Measurements from ENCODE around the gene MYO5A. TPM values are rescaled to one million over a fixed set of nuclear protein-coding genes. Genes with fewer than 3 reads are reported as not detected.

Gene MYO5A
- total RNA-seq, 1 donor from 2014 or later = 41.0 TPM

DNA sequence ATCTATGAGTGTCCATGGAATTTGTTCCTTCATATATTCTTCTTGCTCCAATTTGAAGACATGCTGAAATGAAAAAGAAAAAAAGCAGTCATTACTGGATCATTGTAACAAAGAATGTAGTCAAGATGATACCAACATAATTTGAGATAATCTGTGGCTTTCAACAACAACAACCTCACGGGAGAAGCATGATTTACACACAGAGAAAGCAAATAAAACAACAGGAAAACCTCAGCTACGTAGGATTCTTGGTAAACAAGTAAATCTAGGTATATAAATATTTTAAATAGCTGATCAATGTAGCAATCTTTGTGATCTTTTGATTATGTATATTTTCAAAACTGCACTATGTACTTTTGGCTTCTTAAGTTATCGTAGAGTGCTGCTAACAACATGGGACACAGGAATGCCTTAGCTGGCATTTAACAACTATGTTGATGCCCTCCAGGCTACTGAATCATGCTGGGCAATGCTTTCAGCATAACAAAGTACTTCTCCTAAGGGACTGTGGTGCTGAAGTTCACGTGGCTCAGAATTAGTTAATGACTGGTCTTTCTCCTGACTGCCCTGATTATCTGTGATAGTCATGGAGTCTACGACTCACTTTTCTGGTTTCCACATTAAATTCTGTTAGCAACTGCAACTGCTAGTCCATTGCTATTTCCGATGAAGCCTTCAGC, 136.5 kb downstream of the MYO5A start:
- H3K27ac Mint-ChIP-seq (ENCODE audit: unreplicated experiment) = no peak overlapping the region
- no peak overlapping the region for H3K4me3 Mint-ChIP-seq (ENCODE audit: unreplicated experiment)
- peaks cover 15% of the 10 kb centered on the region for H3K4me1 Mint-ChIP-seq (ENCODE audit: low read depth)
- no peaks in the 10 kb centered on the region for H3K9me3 Mint-ChIP-seq (ENCODE audit: low read depth)
- TF ChIP-seq, protein P1, sequence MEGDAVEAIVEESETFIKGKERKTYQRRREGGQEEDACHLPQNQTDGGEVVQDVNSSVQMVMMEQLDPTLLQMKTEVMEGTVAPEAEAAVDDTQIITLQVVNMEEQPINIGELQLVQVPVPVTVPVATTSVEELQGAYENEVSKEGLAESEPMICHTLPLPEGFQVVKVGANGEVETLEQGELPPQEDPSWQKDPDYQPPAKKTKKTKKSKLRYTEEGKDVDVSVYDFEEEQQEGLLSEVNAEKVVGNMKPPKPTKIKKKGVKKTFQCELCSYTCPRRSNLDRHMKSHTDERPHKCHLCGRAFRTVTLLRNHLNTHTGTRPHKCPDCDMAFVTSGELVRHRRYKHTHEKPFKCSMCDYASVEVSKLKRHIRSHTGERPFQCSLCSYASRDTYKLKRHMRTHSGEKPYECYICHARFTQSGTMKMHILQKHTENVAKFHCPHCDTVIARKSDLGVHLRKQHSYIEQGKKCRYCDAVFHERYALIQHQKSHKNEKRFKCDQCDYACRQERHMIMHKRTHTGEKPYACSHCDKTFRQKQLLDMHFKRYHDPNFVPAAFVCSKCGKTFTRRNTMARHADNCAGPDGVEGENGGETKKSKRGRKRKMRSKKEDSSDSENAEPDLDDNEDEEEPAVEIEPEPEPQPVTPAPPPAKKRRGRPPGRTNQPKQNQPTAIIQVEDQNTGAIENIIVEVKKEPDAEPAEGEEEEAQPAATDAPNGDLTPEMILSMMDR (IDR thresholded peaks at IDR 0.05) = no peak
- H3K27me3 Mint-ChIP-seq (ENCODE audit: low read depth) = no peaks in the 10 kb centered on the region
- no peak for DNase-seq (ENCODE audit: low spot score)
- peaks cover 19% of the 10 kb centered on the region for H3K36me3 Mint-ChIP-seq (ENCODE audit: low read depth)

DNA sequence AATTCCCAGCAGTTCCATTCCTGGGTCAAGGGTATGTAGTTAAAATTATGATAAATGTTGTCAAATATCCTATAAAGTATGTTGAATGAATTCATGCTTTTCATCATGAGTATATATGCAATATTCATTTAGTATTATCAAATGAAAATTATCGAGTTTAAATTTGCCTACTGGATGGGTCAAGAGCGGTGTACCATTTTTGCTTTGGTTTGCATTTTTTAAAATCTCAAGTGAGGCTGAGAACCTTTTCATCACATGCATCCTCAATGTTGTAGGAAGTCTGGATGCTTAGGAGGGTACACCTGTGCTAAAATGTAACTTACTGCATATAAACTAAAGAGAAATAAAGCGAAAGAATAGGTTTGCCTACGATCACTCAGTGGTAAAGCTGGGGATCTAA, 137.6 kb downstream of the MYO5A start:
- H3K27me3 Mint-ChIP-seq (ENCODE audit: low read depth) = no peaks in the 10 kb centered on the region
- DNase-seq (ENCODE audit: low spot score) = no peak
- no peaks in the 10 kb centered on the region for H3K9me3 Mint-ChIP-seq (ENCODE audit: low read depth)
- H3K4me1 Mint-ChIP-seq (ENCODE audit: low read depth) = peaks cover 15% of the 10 kb centered on the region
- H3K27ac Mint-ChIP-seq (ENCODE audit: unreplicated experiment) = no peak overlapping the region
- H3K36me3 Mint-ChIP-seq (ENCODE audit: low read depth) = peaks cover 15% of the 10 kb centered on the region
- TF ChIP-seq, protein P1 (IDR thresholded peaks at IDR 0.05) = no peak
- no peak overlapping the region for H3K4me3 Mint-ChIP-seq (ENCODE audit: unreplicated experiment)

DNA sequence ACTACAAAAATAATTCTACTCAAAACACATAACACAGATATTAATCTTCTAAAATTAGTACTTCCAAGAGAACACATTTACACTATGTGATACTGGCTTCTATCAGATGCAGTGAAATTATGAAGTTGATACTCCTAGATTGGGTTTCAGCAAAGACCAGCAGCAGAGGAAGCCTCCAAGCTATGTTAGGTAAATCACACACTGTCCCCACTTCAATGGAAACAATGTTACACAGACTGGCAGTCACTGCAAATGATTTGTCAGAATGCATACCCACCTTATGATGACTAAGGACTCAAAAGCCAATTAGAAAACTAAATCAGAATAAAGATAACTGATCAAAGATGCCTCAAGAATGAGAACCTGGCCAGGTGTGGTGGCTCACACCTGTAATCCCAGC, 143.0 kb downstream of the MYO5A start:
- no peaks in the 10 kb centered on the region for H3K27me3 Mint-ChIP-seq (ENCODE audit: low read depth)
- no peak overlapping the region for H3K27ac Mint-ChIP-seq (ENCODE audit: unreplicated experiment)
- H3K4me3 Mint-ChIP-seq (ENCODE audit: unreplicated experiment) = no peak overlapping the region
- TF ChIP-seq, protein P1 (IDR thresholded peaks at IDR 0.05) = no peak
- H3K4me1 Mint-ChIP-seq (ENCODE audit: low read depth) = peaks cover 13% of the 10 kb centered on the region
- H3K36me3 Mint-ChIP-seq (ENCODE audit: low read depth) = peaks cover 24% of the 10 kb centered on the region
- DNase-seq (ENCODE audit: low spot score) = no peak
- H3K9me3 Mint-ChIP-seq (ENCODE audit: low read depth) = no peaks in the 10 kb centered on the region

DNA sequence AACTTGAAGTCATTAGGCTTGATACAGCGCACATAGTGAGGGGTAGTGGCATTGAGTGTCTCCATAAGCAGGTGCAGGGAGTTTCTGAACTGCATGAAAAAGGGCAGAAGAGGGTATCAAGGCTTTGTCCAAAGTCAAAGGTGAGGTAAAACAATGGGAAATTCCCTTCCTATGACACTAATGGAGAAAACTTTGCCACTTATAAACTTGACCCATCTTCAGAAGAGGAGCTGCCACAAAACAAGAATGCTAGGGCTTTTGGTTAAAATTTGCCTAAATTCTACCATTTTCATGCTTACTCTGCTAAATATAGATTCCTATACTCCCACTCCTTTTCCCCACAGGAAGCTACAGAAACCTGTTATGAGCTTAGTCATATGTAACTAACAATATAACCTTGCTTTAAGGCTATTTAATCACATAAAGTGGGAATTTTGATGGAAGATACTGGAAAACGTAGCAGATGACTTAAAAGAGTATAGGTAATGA, 145.5 kb downstream of the MYO5A start:
- H3K4me1 Mint-ChIP-seq (ENCODE audit: low read depth) = peaks cover 13% of the 10 kb centered on the region
- DNase-seq (ENCODE audit: low spot score) = no peak
- H3K27ac Mint-ChIP-seq (ENCODE audit: unreplicated experiment) = peak overlapping the region; percentile 49
- H3K4me3 Mint-ChIP-seq (ENCODE audit: unreplicated experiment) = no peak overlapping the region
- H3K9me3 Mint-ChIP-seq (ENCODE audit: low read depth) = no peaks in the 10 kb centered on the region
- TF ChIP-seq, protein P1 (IDR thresholded peaks at IDR 0.05) = no peak
- no peaks in the 10 kb centered on the region for H3K27me3 Mint-ChIP-seq (ENCODE audit: low read depth)
- H3K36me3 Mint-ChIP-seq (ENCODE audit: low read depth) = peaks cover 33% of the 10 kb centered on the region

DNA sequence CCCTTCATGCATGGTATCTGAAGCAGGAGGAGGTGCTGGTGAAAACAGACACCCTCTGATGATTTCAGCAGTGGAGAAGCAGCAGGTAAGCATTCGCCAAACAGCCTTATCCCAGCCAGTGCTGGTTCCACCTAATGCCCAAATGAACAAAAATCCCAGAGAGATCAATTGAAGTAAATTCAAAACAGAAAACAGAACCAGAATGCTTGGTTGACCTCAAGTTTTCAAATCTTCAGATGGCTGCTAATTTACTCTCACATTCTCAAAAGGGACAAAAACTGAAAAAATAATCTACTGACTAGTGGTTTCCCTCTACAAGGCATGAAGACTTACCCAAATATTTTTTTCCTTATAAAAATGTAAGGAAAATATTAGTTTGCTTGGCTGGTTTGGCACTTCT, 146.0 kb downstream of the MYO5A start:
- H3K27ac Mint-ChIP-seq (ENCODE audit: unreplicated experiment) = no peak overlapping the region
- H3K4me1 Mint-ChIP-seq (ENCODE audit: low read depth) = peaks cover 13% of the 10 kb centered on the region
- H3K9me3 Mint-ChIP-seq (ENCODE audit: low read depth) = no peaks in the 10 kb centered on the region
- H3K27me3 Mint-ChIP-seq (ENCODE audit: low read depth) = no peaks in the 10 kb centered on the region
- DNase-seq (ENCODE audit: low spot score) = no peak
- H3K4me3 Mint-ChIP-seq (ENCODE audit: unreplicated experiment) = no peak overlapping the region
- H3K36me3 Mint-ChIP-seq (ENCODE audit: low read depth) = peaks cover 30% of the 10 kb centered on the region
- TF ChIP-seq, protein P1 (IDR thresholded peaks at IDR 0.05) = no peak
